Measurements from ENCODE around the gene PACS2.
"Not testable (repeated sequence)": the region's sequence is repeated elsewhere in the genome, so short reads cannot be mapped to it uniquely, and the experiment has no call there.

PACS2 gene

DNA sequence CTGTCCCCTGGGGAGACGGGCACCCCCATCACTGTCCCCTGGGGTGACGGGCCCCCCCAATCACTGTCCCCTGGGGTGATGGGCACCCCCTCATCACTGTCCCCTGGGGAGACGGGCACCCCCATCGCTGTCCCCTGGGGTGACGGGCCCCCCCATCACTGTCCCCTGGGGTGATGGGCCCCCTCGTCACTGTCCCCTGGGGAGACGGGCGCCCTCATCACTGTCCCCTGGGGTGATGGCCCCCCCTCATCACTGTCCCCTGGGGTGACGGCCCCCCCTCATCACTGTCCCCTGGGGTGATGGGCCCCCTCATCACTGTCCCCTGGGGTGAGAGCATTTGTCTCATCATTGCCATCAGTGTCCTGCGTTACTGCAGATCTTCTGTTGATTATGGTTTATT, 38.6 kb downstream of the PACS2 start:
- DNase-seq, result no peak

DNA sequence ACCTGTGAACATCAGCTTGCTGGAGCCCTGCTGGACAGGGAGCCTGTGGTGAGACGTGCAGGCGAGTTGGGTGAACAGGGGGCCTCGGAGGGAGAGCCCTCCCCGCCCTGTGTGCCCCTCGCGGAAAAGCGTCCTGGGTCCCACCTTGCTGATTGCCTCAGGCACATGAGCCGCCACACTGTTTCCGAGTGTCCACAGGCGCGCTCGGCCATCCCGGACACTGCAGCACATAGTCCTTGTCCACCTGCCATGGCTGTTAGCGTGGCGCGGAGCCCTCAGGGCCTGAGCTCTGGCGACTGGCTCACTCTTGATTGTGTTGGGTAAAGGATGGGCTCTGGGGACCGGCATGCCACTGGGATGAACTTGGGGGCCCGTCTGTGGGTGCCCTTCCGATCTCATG, 40.0 kb downstream of the PACS2 start:
- DNase-seq, result no peak

- no peak for DNase-seq
Measured at GRCh38 chr14:105355049-105355575, 40.6 kb downstream of the PACS2 start.

- DNase-seq, result no peak
Measured at GRCh38 chr14:105355850-105356604, 41.5 kb downstream of the PACS2 start.

DNA sequence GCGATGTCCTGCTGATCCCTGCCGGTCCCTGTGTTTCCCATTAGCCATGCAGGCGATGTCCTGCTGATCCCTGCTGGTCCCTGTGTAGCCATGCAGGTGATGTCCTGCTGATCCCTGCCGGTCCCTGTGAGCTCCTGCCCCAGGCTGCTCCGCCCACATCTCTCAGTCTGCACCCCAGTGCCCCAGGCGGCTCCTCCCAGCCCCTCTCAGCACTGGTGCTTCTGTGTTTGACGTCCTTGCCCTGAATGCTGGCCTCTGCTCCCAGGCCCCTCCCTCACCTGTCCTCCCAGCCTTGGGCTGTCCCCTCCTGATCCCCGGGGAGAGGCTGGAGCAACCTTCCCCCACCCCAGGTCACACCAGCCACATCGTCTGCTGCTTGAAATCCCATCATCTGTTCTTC, 42.4 kb downstream of the PACS2 start:
- no peak for DNase-seq

DNA sequence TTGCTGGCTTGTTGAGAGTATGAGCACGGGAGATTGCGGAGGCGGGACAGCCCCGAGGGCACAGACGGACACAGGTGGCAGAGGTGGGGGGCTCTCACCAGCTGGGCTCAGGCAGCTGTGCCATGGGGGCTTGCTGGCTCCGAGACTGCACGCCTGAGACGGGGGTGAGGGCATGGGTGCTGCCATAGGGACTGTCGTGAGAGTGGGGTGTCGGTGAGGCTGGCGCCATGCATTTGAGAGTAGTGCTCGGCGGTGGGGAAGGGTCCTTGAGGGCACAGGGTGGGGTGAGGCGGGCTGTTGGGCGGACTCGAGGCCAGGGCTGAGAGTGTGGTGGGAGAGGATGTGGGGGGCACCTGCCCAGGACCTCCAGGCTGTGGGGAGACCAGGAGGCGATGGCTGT, 43.1 kb downstream of the PACS2 start:
- no peak for DNase-seq

GRCh38 chr14:105358140-105358846, 43.7 kb downstream of the PACS2 start:
- no peak for DNase-seq

- DNase-seq, result no peak
Measured at GRCh38 chr14:105358943-105359342, 44.4 kb downstream of the PACS2 start.

- DNase-seq, result not testable (repeated sequence)
Measured at GRCh38 chr14:105361412-105361811, 46.9 kb downstream of the PACS2 start.

GRCh38 chr14:105363847-105364708, 49.5 kb downstream of the PACS2 start:
- DNase-seq, result no peak

DNA sequence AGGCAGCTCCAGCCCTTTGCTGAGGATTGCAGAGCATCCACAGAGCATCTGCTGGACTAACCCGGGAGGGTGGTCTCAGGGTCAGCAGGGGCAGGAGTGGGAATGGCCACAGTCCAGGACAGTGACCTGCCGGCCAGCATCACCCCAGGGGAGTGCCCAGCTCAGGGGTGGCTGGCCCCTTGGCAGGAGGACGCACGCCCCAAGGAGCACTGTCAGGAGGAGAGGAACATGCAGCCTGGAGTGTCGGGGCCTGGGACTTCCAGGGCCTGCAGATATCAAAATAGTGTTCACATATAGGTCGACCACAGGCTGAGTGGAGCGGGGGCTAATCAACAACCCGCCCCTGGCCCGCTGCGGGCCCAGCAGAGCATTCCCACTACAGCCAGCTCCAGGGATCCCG, 50.6 kb downstream of the PACS2 start:
- no peak for DNase-seq

- DNase-seq, result no peak
Measured at GRCh38 chr14:105365681-105366080, 51.1 kb downstream of the PACS2 start.

- DNase-seq, result no peak
Measured at GRCh38 chr14:105366386-105367074, 52.0 kb downstream of the PACS2 start.

- DNase-seq, result no peak
Measured at GRCh38 chr14:105367116-105368031, 52.8 kb downstream of the PACS2 start.

DNA sequence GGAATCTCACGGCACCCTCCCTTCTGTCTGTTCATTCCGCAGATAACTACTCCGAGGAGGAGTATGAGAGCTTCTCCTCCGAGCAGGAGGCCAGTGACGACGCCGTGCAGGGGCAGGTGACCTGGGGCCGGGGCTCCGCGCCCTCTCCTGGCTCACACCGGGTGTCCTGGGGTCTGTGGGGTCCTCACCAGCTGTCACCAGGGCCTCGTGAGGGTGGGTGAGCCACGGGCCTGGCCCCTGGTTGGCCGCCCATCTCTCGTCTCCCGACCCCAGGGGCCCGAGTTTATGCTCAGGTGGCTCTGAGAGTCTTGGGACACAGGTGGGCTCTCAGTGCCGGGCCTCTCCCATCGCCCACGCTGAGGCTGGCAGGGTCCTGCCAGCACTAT, 53.5 kb downstream of the PACS2 start:
- DNase-seq, result no peak

GRCh38 chr14:105368426-105368825, 53.9 kb downstream of the PACS2 start:
- no peak for DNase-seq

GRCh38 chr14:105368910-105369652, 54.5 kb downstream of the PACS2 start:
- DNase-seq, result no peak

DNA sequence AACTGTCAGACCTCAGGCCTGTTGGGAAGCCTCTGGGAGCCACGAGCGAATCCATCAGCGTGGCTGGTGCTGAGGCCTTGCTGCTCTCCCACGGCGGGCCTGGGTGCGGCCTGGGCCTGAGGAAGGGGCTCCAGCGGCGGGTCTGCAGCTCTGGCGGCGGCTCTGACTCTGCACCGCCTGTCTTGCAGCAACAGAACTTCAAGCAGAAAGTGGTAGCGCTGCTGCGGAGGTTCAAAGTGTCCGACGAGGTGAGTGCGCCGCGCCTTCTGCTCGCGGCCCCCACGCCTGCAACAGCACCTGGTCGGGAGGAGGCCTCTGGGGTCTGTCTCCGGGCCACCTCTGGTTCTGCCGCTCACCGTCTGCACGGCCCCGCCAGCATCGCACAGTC, 55.1 kb downstream of the PACS2 start:
- DNase-seq, result no peak

- no peak for DNase-seq
Measured at GRCh38 chr14:105374389-105374788, 59.8 kb downstream of the PACS2 start.

DNA sequence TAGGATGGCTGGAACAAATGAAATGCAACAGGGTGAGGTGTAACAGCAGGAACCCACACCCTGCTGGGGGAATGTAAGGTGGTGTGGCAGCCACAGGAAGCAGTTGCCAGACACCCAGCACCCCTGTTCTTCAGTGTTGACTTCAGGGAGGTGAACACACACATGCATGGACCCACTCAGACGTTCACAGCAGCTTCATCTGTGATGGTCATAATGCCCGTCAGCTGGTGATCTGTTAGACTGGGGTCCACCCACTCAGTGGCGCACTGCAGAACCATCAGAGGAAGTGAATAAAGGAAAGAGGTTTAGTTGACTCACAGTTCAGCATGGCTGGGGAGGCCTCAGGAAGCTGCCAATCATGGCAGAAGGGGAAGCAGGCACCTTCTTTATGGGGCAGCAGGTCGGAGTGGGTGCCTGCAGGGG, 61.1 kb downstream of the PACS2 start:
- no peak for DNase-seq
